ENCODE data around the gene AP5B1.

DNA sequence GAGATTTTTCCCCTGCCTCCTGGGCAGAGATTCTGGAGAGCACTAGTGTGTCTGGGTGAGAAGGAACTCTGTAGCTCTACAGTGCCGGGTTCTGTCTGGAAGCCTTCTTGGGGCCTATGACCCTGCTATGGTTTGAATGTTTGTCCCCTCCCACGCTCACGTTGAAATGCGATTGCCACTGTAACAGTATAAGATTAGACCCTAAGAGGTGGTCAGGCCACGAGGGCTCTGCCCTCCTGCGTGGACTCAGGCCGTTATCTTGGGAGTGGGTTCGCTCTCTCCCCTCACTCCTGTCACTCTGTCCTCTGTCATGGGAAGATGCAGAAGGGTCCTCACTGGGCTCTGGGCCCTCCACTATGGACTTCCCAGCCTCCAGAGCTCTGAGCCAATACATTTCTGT is 3.5 kb downstream of the AP5B1 start:
- TF ChIP-seq, protein P1, sequence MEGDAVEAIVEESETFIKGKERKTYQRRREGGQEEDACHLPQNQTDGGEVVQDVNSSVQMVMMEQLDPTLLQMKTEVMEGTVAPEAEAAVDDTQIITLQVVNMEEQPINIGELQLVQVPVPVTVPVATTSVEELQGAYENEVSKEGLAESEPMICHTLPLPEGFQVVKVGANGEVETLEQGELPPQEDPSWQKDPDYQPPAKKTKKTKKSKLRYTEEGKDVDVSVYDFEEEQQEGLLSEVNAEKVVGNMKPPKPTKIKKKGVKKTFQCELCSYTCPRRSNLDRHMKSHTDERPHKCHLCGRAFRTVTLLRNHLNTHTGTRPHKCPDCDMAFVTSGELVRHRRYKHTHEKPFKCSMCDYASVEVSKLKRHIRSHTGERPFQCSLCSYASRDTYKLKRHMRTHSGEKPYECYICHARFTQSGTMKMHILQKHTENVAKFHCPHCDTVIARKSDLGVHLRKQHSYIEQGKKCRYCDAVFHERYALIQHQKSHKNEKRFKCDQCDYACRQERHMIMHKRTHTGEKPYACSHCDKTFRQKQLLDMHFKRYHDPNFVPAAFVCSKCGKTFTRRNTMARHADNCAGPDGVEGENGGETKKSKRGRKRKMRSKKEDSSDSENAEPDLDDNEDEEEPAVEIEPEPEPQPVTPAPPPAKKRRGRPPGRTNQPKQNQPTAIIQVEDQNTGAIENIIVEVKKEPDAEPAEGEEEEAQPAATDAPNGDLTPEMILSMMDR (conservative IDR thresholded peaks at IDR 0.05; ENCODE audit: low read length) = no peak
- TF ChIP-seq EZH2phosphoT487 (IDR thresholded peaks at IDR 0.05; ENCODE audit: borderline replicate concordance, low read depth, low read length) = no peak
